Mammary epithelial cell (primary cell): Measurements from ENCODE around the gene CDS1.

Experiments used
- CTCF ChIP-seq, 2 donors: IDR thresholded peaks in 1 of 2; conservative IDR thresholded peaks in 1 of 2; 2 replicates each; pipeline ENCODE4 v1.5.1; 2011 to 2012; ENCODE audit warnings: inconsistent platforms in 2 of 2, low read length in 2 of 2, mild to moderate bottlenecking in 2 of 2, control low read depth in 1 of 2, low read depth in 1 of 2; ENCODE audit not compliant: insufficient read depth in 1 of 2; ENCODE audit errors: extremely low read depth in 1 of 2
- EZH2 ChIP-seq: IDR thresholded peaks from 2 replicates; pipeline ENCODE4 v1.6.1; 2012; ENCODE audit warnings: low read length, inconsistent platforms, borderline replicate concordance

GRCh38 chr4:84569009-84569408 lies 13.9 kb upstream of the CDS1 start:
- TF ChIP-seq CTCF (conservative IDR thresholded peaks at IDR 0.05 in 1 of 2, IDR thresholded peaks at IDR 0.05 in 1 of 2; ENCODE audit: extremely low read depth in 1 of 2, insufficient read depth in 1 of 2, low read depth in 1 of 2, low read length in 2 of 2): no peak
- TF ChIP-seq EZH2: no peak
